Mammary epithelial cell (primary cell): Measurements from ENCODE around the gene LYST.

Experiments
- EZH2 ChIP-seq: IDR thresholded peaks from 2 replicates; pipeline ENCODE4 v1.6.1; 2012; ENCODE audit warnings: low read length, inconsistent platforms, borderline replicate concordance
- TF ChIP-seq, protein P1 (sequence below), 2 donors: IDR thresholded peaks in 1 of 2; conservative IDR thresholded peaks in 1 of 2; 2 replicates each; pipeline ENCODE4 v1.5.1; 2011 to 2012; ENCODE audit warnings: inconsistent platforms in 2 of 2, low read length in 2 of 2, mild to moderate bottlenecking in 2 of 2, control low read depth in 1 of 2, low read depth in 1 of 2; ENCODE audit not compliant: insufficient read depth in 1 of 2; ENCODE audit errors: extremely low read depth in 1 of 2

DNA sequence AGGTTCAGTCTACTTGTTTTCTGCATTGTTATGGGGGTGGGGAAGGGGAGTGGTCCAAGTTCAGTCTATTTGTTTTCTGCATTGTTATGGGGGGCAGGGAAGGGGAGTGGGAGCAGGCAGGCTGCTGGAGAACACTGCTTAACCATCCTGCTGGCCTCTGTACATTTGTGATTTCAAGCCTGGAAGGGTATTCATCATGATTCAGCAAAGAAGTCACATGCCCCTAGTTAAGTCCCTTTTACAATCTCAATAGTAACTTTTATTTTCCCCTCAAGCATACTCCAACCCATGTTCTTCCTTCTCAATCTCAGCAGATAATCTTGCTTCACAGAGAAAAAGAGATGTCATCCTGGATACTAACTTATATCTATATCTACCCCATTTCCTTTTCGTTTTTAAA is 7.9 kb downstream of the LYST start:
- TF ChIP-seq, protein P1, sequence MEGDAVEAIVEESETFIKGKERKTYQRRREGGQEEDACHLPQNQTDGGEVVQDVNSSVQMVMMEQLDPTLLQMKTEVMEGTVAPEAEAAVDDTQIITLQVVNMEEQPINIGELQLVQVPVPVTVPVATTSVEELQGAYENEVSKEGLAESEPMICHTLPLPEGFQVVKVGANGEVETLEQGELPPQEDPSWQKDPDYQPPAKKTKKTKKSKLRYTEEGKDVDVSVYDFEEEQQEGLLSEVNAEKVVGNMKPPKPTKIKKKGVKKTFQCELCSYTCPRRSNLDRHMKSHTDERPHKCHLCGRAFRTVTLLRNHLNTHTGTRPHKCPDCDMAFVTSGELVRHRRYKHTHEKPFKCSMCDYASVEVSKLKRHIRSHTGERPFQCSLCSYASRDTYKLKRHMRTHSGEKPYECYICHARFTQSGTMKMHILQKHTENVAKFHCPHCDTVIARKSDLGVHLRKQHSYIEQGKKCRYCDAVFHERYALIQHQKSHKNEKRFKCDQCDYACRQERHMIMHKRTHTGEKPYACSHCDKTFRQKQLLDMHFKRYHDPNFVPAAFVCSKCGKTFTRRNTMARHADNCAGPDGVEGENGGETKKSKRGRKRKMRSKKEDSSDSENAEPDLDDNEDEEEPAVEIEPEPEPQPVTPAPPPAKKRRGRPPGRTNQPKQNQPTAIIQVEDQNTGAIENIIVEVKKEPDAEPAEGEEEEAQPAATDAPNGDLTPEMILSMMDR (conservative IDR thresholded peaks at IDR 0.05 in 1 of 2, IDR thresholded peaks at IDR 0.05 in 1 of 2; ENCODE audit: extremely low read depth in 1 of 2, insufficient read depth in 1 of 2, low read depth in 1 of 2, low read length in 2 of 2): no peak
- TF ChIP-seq EZH2: no peak
